GM12878 (cell line): ENCODE results near the gene DCDC2C. TPM values are rescaled to one million over a fixed set of nuclear protein-coding genes. Genes with fewer than 3 reads are reported as not detected.

Experiments used
- FOS ChIP-seq: IDR thresholded peaks from 3 replicates; pipeline ENCODE4 v1.6.1; 2011; ENCODE audit warnings: borderline replicate concordance; ENCODE audit not compliant: insufficient read length; ENCODE audit errors: extremely low read depth
- RAD21 ChIP-seq: IDR thresholded peaks from 2 replicates; pipeline ENCODE4 v1.6.1; 2011; ENCODE audit warnings: mild to moderate bottlenecking, low read depth, low read length, moderate library complexity; ENCODE audit not compliant: insufficient read depth
- polyA plus RNA-seq, 11 experiments: library from polyadenylated mRNA; depleted of rRNA in 4 of 11; unstranded in 6 of 11; stranded (reverse) in 5 of 11; fragments of >200 nt; fragmentation: Nextera tagmentation in 4 of 11; fragmentation: Illumina TruSeq in 1 of 11; extraction: Ambion mirVana in 4 of 11; extraction: Trizol in 1 of 11; gene quantifications; 1 replicate in 1 of 11; 2 replicates in 10 of 11; pipeline versions ENCODE4 v1.2.1 to v1.2.3, GENCODE V29; 2011 to 2016; ENCODE audit warnings: inconsistent platforms in 2 of 11, missing spikeins in 2 of 11, low read depth in 1 of 11
- total RNA-seq, 4 experiments: library from RNA; depleted of rRNA in 3 of 4; stranded (reverse); fragments of >200 nt in 3 of 4; fragmentation: Illumina TruSeq in 1 of 4; extraction: Trizol in 1 of 4; gene quantifications; 2 replicates each; pipeline versions ENCODE4 v1.2.1 to v1.2.3, GENCODE V29; 2013 to 2021
- TF ChIP-seq, protein P1 (sequence below): IDR thresholded peaks from 2 replicates; pipeline ENCODE4 v1.6.1; 2012; ENCODE audit warnings: improper control_type of control experiment, low read depth, low read length; ENCODE audit not compliant: insufficient replicate concordance
- TF ChIP-seq, protein P2 (sequence below): fragments of 450-650 bp; IDR thresholded peaks from 2 replicates; pipeline ENCODE4 v1.6.1; 2017; ENCODE audit warnings: mild to moderate bottlenecking, moderate library complexity

Gene DCDC2C
- total and polyA plus RNA-seq, 10 of the 15 experiments (the other 5 are each of a cell fraction or from before 2014, with no cell fraction given): not detected

DNA sequence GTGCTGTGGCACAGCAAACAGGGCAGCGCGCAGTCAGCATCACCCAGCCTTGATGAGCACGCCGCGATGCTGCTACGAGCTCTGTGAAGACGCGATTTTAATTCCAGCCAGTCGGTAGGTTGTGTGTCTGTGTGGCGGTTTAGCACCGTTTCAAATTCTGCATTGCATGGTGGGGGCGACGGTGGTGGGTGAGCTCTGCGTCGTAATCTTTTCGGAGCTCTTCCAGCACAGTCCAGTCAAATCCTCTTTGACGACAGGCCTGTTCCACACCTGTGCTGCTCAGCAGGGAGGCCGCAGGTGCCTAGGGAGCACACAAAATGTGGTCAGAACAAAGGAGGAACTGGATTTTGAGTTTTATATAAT lies 36.8 kb upstream of the DCDC2C start (continued):
- TF ChIP-seq, protein P1, sequence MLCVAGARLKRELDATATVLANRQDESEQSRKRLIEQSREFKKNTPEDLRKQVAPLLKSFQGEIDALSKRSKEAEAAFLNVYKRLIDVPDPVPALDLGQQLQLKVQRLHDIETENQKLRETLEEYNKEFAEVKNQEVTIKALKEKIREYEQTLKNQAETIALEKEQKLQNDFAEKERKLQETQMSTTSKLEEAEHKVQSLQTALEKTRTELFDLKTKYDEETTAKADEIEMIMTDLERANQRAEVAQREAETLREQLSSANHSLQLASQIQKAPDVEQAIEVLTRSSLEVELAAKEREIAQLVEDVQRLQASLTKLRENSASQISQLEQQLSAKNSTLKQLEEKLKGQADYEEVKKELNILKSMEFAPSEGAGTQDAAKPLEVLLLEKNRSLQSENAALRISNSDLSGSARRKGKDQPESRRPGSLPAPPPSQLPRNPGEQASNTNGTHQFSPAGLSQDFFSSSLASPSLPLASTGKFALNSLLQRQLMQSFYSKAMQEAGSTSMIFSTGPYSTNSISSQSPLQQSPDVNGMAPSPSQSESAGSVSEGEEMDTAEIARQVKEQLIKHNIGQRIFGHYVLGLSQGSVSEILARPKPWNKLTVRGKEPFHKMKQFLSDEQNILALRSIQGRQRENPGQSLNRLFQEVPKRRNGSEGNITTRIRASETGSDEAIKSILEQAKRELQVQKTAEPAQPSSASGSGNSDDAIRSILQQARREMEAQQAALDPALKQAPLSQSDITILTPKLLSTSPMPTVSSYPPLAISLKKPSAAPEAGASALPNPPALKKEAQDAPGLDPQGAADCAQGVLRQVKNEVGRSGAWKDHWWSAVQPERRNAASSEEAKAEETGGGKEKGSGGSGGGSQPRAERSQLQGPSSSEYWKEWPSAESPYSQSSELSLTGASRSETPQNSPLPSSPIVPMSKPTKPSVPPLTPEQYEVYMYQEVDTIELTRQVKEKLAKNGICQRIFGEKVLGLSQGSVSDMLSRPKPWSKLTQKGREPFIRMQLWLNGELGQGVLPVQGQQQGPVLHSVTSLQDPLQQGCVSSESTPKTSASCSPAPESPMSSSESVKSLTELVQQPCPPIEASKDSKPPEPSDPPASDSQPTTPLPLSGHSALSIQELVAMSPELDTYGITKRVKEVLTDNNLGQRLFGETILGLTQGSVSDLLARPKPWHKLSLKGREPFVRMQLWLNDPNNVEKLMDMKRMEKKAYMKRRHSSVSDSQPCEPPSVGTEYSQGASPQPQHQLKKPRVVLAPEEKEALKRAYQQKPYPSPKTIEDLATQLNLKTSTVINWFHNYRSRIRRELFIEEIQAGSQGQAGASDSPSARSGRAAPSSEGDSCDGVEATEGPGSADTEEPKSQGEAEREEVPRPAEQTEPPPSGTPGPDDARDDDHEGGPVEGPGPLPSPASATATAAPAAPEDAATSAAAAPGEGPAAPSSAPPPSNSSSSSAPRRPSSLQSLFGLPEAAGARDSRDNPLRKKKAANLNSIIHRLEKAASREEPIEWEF: no peak
- TF ChIP-seq, protein P2, sequence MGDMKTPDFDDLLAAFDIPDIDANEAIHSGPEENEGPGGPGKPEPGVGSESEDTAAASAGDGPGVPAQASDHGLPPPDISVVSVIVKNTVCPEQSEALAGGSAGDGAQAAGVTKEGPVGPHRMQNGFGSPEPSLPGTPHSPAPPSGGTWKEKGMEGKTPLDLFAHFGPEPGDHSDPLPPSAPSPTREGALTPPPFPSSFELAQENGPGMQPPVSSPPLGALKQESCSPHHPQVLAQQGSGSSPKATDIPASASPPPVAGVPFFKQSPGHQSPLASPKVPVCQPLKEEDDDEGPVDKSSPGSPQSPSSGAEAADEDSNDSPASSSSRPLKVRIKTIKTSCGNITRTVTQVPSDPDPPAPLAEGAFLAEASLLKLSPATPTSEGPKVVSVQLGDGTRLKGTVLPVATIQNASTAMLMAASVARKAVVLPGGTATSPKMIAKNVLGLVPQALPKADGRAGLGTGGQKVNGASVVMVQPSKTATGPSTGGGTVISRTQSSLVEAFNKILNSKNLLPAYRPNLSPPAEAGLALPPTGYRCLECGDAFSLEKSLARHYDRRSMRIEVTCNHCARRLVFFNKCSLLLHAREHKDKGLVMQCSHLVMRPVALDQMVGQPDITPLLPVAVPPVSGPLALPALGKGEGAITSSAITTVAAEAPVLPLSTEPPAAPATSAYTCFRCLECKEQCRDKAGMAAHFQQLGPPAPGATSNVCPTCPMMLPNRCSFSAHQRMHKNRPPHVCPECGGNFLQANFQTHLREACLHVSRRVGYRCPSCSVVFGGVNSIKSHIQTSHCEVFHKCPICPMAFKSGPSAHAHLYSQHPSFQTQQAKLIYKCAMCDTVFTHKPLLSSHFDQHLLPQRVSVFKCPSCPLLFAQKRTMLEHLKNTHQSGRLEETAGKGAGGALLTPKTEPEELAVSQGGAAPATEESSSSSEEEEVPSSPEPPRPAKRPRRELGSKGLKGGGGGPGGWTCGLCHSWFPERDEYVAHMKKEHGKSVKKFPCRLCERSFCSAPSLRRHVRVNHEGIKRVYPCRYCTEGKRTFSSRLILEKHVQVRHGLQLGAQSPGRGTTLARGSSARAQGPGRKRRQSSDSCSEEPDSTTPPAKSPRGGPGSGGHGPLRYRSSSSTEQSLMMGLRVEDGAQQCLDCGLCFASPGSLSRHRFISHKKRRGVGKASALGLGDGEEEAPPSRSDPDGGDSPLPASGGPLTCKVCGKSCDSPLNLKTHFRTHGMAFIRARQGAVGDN: no peak
- TF ChIP-seq FOS: no peak
- no peak for TF ChIP-seq RAD21
